Measurements from ENCODE around the gene PCNX2. TPM values are rescaled to one million over a fixed set of nuclear protein-coding genes. Genes with fewer than 3 reads are reported as not detected.

PCNX2 gene
- total RNA-seq, 2 experiments from 2014 or later, result 17.8 to 18.5 TPM

GRCh38 chr1:232985882-232986526, 309.5 kb downstream of the PCNX2 start:
- no peaks in the 10 kb centered on the region for H3K9me3 Mint-ChIP-seq
- H3K4me3 Mint-ChIP-seq, result no peak overlapping the region
- intact Hi-C loops (cut with micrococcal nuclease), result no loop called here
- CTCF ChIA-PET, result no interaction called here
- H3K4me1 Mint-ChIP-seq (ENCODE audit: low read depth), result no peaks in the 10 kb centered on the region
- DNase-seq, result no peak
- POLR2A ChIA-PET, result no interaction called here
- no peak overlapping the region for H3K27ac Mint-ChIP-seq
- H3K27me3 Mint-ChIP-seq, result no peaks in the 10 kb centered on the region
- peaks cover 3% of the 10 kb centered on the region for H3K36me3 Mint-ChIP-seq

- Mint-ChIP-seq H3K4me3 (no peak overlapping the region), H3K9me3 (no peaks in the 10 kb centered on the region), H3K4me1 (ENCODE audit: low read depth) (no peaks in the 10 kb centered on the region), H3K36me3 (peaks cover 3% of the 10 kb centered on the region), H3K27me3 (no peaks in the 10 kb centered on the region), H3K27ac (no peak overlapping the region)
- CTCF ChIA-PET, result no interaction called here
- intact Hi-C loops (cut with micrococcal nuclease), result no loop called here
- POLR2A ChIA-PET, result no interaction called here
- no peak for DNase-seq
Observed at GRCh38 chr1:232984577-232985425, 310.7 kb downstream of the PCNX2 start.

- H3K9me3 Mint-ChIP-seq, result no peaks in the 10 kb centered on the region
- intact Hi-C loops (cut with micrococcal nuclease), result no loop called here
- H3K27ac Mint-ChIP-seq, result peak overlapping the region; percentile 28
- no peaks in the 10 kb centered on the region for H3K27me3 Mint-ChIP-seq
- H3K4me1 Mint-ChIP-seq (ENCODE audit: low read depth), result peaks cover 3% of the 10 kb centered on the region
- ChIA-PET POLR2A (no interaction called here), CTCF (no interaction called here)
- no peak overlapping the region for H3K4me3 Mint-ChIP-seq
- H3K36me3 Mint-ChIP-seq, result peaks cover 5% of the 10 kb centered on the region
- no peak for DNase-seq
Observed at GRCh38 chr1:232983817-232984567, 311.5 kb downstream of the PCNX2 start.

- Mint-ChIP-seq H3K27ac (no peak overlapping the region), H3K36me3 (peaks cover 8% of the 10 kb centered on the region), H3K27me3 (no peaks in the 10 kb centered on the region), H3K9me3 (no peaks in the 10 kb centered on the region), H3K4me1 (ENCODE audit: low read depth) (peaks cover 8% of the 10 kb centered on the region), H3K4me3 (no peak overlapping the region)
- ChIA-PET CTCF (interaction anchor here (0.6 kb wide), 1 partner anchor 282 kb away, joined by 3 read pairs; no protein-coding TSS in a partner anchor), POLR2A (no interaction called here)
- DNase-seq, result no peak
- intact Hi-C loops (cut with micrococcal nuclease), result no loop called here
Observed at GRCh38 chr1:232983375-232983774, 312.1 kb downstream of the PCNX2 start.

- Mint-ChIP-seq H3K4me3 (no peak overlapping the region), H3K4me1 (ENCODE audit: low read depth) (peaks cover 16% of the 10 kb centered on the region), H3K36me3 (peaks cover 12% of the 10 kb centered on the region), H3K27ac (no peak overlapping the region), H3K27me3 (no peaks in the 10 kb centered on the region), H3K9me3 (no peaks in the 10 kb centered on the region)
- no peak for DNase-seq
- intact Hi-C loops (cut with micrococcal nuclease), result no loop called here
- ChIA-PET POLR2A (no interaction called here), CTCF (interaction anchor here (0.6 kb wide), 1 partner anchor 283 kb away, joined by 3 read pairs; no protein-coding TSS in a partner anchor)
Observed at GRCh38 chr1:232982238-232982944, 313.1 kb downstream of the PCNX2 start.

GRCh38 chr1:232980986-232981560, 314.5 kb downstream of the PCNX2 start:
- POLR2A ChIA-PET, result no interaction called here
- CTCF ChIA-PET, result no interaction called here
- Mint-ChIP-seq H3K4me3 (no peak overlapping the region), H3K4me1 (ENCODE audit: low read depth) (peaks cover 16% of the 10 kb centered on the region), H3K36me3 (peaks cover 12% of the 10 kb centered on the region), H3K9me3 (no peaks in the 10 kb centered on the region), H3K27me3 (no peaks in the 10 kb centered on the region), H3K27ac (no peak overlapping the region)
- intact Hi-C loops (cut with micrococcal nuclease), result no loop called here
- no peak for DNase-seq

GRCh38 chr1:232980355-232980978, 315.1 kb downstream of the PCNX2 start:
- CTCF ChIA-PET, result no interaction called here

GRCh38 chr1:232979558-232979957, 316.0 kb downstream of the PCNX2 start:
- peaks cover 16% of the 10 kb centered on the region for H3K4me1 Mint-ChIP-seq (ENCODE audit: low read depth)
- CTCF ChIA-PET, result no interaction called here
- DNase-seq, result no peak
- H3K27me3 Mint-ChIP-seq, result no peaks in the 10 kb centered on the region
- POLR2A ChIA-PET, result no interaction called here
- peaks cover 20% of the 10 kb centered on the region for H3K36me3 Mint-ChIP-seq
- H3K9me3 Mint-ChIP-seq, result no peaks in the 10 kb centered on the region
- no peak overlapping the region for H3K27ac Mint-ChIP-seq
- H3K4me3 Mint-ChIP-seq, result no peak overlapping the region
- intact Hi-C loops (cut with micrococcal nuclease), result no loop called here

More at GRCh38 chr1:232980355-232980978, 315.1 kb downstream of the PCNX2 start:
- POLR2A ChIA-PET, result no interaction called here
- no peaks in the 10 kb centered on the region for H3K9me3 Mint-ChIP-seq
- DNase-seq, result no peak
- no peak overlapping the region for H3K4me3 Mint-ChIP-seq
- no peaks in the 10 kb centered on the region for H3K27me3 Mint-ChIP-seq
- no peak overlapping the region for H3K27ac Mint-ChIP-seq
- H3K36me3 Mint-ChIP-seq, result peaks cover 15% of the 10 kb centered on the region
- H3K4me1 Mint-ChIP-seq (ENCODE audit: low read depth), result peaks cover 16% of the 10 kb centered on the region
- intact Hi-C loops (cut with micrococcal nuclease), result no loop called here

GRCh38 chr1:232978815-232979214, 316.7 kb downstream of the PCNX2 start:
- DNase-seq, result no peak
- CTCF ChIA-PET, result no interaction called here
- Mint-ChIP-seq H3K9me3 (peaks cover 5% of the 10 kb centered on the region), H3K4me3 (no peak overlapping the region), H3K36me3 (peaks cover 27% of the 10 kb centered on the region), H3K27me3 (no peaks in the 10 kb centered on the region), H3K27ac (no peak overlapping the region), H3K4me1 (ENCODE audit: low read depth) (peaks cover 16% of the 10 kb centered on the region)
- intact Hi-C loops (cut with micrococcal nuclease), result no loop called here
- POLR2A ChIA-PET, result no interaction called here

- ChIA-PET POLR2A (no interaction called here), CTCF (no interaction called here)
- peak overlapping the region; percentile 39 for H3K27ac Mint-ChIP-seq
- H3K4me3 Mint-ChIP-seq, result no peak overlapping the region
- no peaks in the 10 kb centered on the region for H3K27me3 Mint-ChIP-seq
- H3K4me1 Mint-ChIP-seq (ENCODE audit: low read depth), result peaks cover 16% of the 10 kb centered on the region
- DNase-seq, result peak; percentile 28
- peaks cover 31% of the 10 kb centered on the region for H3K36me3 Mint-ChIP-seq
- intact Hi-C loops (cut with micrococcal nuclease), result no loop called here
- H3K9me3 Mint-ChIP-seq, result peaks cover 12% of the 10 kb centered on the region
Observed at GRCh38 chr1:232978091-232978634, 317.4 kb downstream of the PCNX2 start.

GRCh38 chr1:232974971-232975370, 320.6 kb downstream of the PCNX2 start:
- no peak overlapping the region for H3K27ac Mint-ChIP-seq
- H3K4me1 Mint-ChIP-seq (ENCODE audit: low read depth), result peaks cover 16% of the 10 kb centered on the region
- H3K4me3 Mint-ChIP-seq, result no peak overlapping the region
- no peak for DNase-seq
- peaks cover 21% of the 10 kb centered on the region for H3K9me3 Mint-ChIP-seq
- intact Hi-C loops (cut with micrococcal nuclease), result no loop called here
- H3K36me3 Mint-ChIP-seq, result peaks cover 60% of the 10 kb centered on the region
- no peaks in the 10 kb centered on the region for H3K27me3 Mint-ChIP-seq
- ChIA-PET CTCF (no interaction called here), POLR2A (no interaction called here)

Measured in activated CD4-positive, alpha-beta memory T cell treated with anti-CD3 and anti-CD28 coated beads for 36 hours (primary cell).